H9 (cell line): ENCODE data around the gene CTSA. TPM values are rescaled to one million over a fixed set of nuclear protein-coding genes. Genes with fewer than 3 reads are reported as not detected.

ENCODE experiments used
- DNase-seq: peaks from one replicate; pipeline ENCODE4 v3.0.0-alpha.2; 2017
- H2AFZ ChIP-seq: one replicate; pipeline ENCODE4 v1.6.1; 2013; ENCODE audit warnings: mild to moderate bottlenecking, low read length, control low read depth, moderate library complexity
- H2AK5ac ChIP-seq: 2 replicates; pipeline ENCODE4 v1.6.1; 2013; ENCODE audit warnings: low read length, control low read depth, mixed read lengths; ENCODE audit not compliant: insufficient read length
- H2BK120ac ChIP-seq: one replicate; pipeline ENCODE4 v1.6.1; 2013; ENCODE audit warnings: low read depth, mild to moderate bottlenecking, low read length, control low read depth, inconsistent platforms; ENCODE audit not compliant: poor library complexity, severe bottlenecking
- H2BK12ac ChIP-seq: 2 replicates; pipeline ENCODE4 v1.6.1; 2013; ENCODE audit warnings: low read length, control low read depth, mixed read lengths, low read depth; ENCODE audit not compliant: insufficient read length
- H2BK15ac ChIP-seq: 2 replicates; pipeline ENCODE4 v1.6.1; 2013; ENCODE audit warnings: low read depth, low read length, control low read depth
- H2BK20ac ChIP-seq: one replicate; pipeline ENCODE4 v1.6.1; 2013; ENCODE audit warnings: low read depth, mild to moderate bottlenecking, low read length, control low read depth, inconsistent platforms; ENCODE audit not compliant: poor library complexity, severe bottlenecking
- H2BK5ac ChIP-seq: 2 replicates; pipeline ENCODE4 v1.6.1; 2013; ENCODE audit warnings: low read length, control low read depth, mixed read lengths; ENCODE audit not compliant: insufficient read length
- H3K14ac ChIP-seq: 2 replicates; pipeline ENCODE4 v1.6.1; 2013; ENCODE audit warnings: low read length, control low read depth; ENCODE audit not compliant: insufficient read depth
- H3K18ac ChIP-seq: 2 replicates; pipeline ENCODE4 v1.6.1; 2013; ENCODE audit warnings: low read depth, mild to moderate bottlenecking, mixed read lengths, low read length, control low read depth; ENCODE audit not compliant: insufficient read length
- H3K23ac ChIP-seq: 2 replicates; pipeline ENCODE4 v1.6.1; 2013; ENCODE audit warnings: low read length, control low read depth, mixed read lengths, low read depth; ENCODE audit not compliant: insufficient read length
- H3K23me2 ChIP-seq: 2 replicates; pipeline ENCODE4 v1.6.1; 2013; ENCODE audit warnings: low read depth, mild to moderate bottlenecking, mixed read lengths, low read length, control low read depth; ENCODE audit not compliant: insufficient read length, poor library complexity, severe bottlenecking
- H3K27ac ChIP-seq: 2 replicates; pipeline ENCODE4 v1.5.1; 2013; ENCODE audit warnings: low read length, control low read depth, mixed read lengths, low read depth; ENCODE audit not compliant: insufficient read length
- H3K27me3 ChIP-seq: 2 replicates; pipeline ENCODE4 v1.6.1; 2013; ENCODE audit warnings: low read length, control low read depth, inconsistent platforms; ENCODE audit not compliant: insufficient read depth
- H3K4ac ChIP-seq: 2 replicates; pipeline ENCODE4 v1.6.1; 2013; ENCODE audit warnings: low read depth, mild to moderate bottlenecking, control low read depth, inconsistent platforms, low read length, moderate library complexity
- H3K4me1 ChIP-seq: 2 replicates; pipeline ENCODE4 v1.6.1; 2013; ENCODE audit warnings: low read length, control low read depth, inconsistent platforms; ENCODE audit not compliant: insufficient read depth
- H3K4me2 ChIP-seq: 2 replicates; pipeline ENCODE4 v1.6.1; 2013; ENCODE audit warnings: low read length, control low read depth, mixed read lengths; ENCODE audit not compliant: insufficient read length, insufficient read depth
- H3K56ac ChIP-seq: 2 replicates; pipeline ENCODE4 v1.6.1; 2013; ENCODE audit warnings: low read depth, mild to moderate bottlenecking, mixed read lengths, low read length, control low read depth; ENCODE audit not compliant: insufficient read length
- H3K79me1 ChIP-seq: 2 replicates; pipeline ENCODE4 v1.6.1; 2013; ENCODE audit warnings: low read depth, mild to moderate bottlenecking, moderate library complexity, low read length, control low read depth, inconsistent platforms; ENCODE audit not compliant: insufficient read depth, poor library complexity, severe bottlenecking
- H3K79me2 ChIP-seq: 2 replicates; pipeline ENCODE4 v1.6.1; 2013; ENCODE audit warnings: low read length, control low read depth, inconsistent platforms; ENCODE audit not compliant: insufficient read depth
- H3K9ac ChIP-seq: 2 replicates; pipeline ENCODE4 v1.6.1; 2013; ENCODE audit warnings: low read length, control low read depth, mixed read lengths; ENCODE audit not compliant: insufficient read length; ENCODE audit errors: extremely low read depth
- H3K9me3 ChIP-seq: one replicate; pipeline ENCODE4 v1.6.1; 2013; ENCODE audit warnings: low read depth, low read length, inconsistent platforms; ENCODE audit not compliant: control insufficient read depth
- H3T11ph ChIP-seq: one replicate; pipeline ENCODE4 v1.6.1; 2013; ENCODE audit warnings: mild to moderate bottlenecking, low read length, control low read depth, inconsistent platforms
- H4K20me1 ChIP-seq: one replicate; pipeline ENCODE4 v1.6.1; 2013; ENCODE audit not compliant: control insufficient read depth, insufficient read length, insufficient read depth
- H4K5ac ChIP-seq: 2 replicates; pipeline ENCODE4 v1.6.1; 2013; ENCODE audit warnings: low read depth, mild to moderate bottlenecking, mixed read lengths, low read length, control low read depth; ENCODE audit not compliant: insufficient read length
- H4K8ac ChIP-seq: replicated peaks from 2 replicates; pipeline ENCODE4 v1.6.1; 2013; ENCODE audit warnings: low read length, control low read depth, mixed read lengths, low read depth; ENCODE audit not compliant: insufficient read length
- H4K91ac ChIP-seq: 2 replicates; pipeline ENCODE4 v1.6.1; 2013; ENCODE audit warnings: low read depth, mild to moderate bottlenecking, moderate library complexity, mixed read lengths, low read length, control low read depth; ENCODE audit not compliant: insufficient read length
- H3K27ac Mint-ChIP-seq, 3 experiments: 2 replicates in 2 of 3; 3 replicates in 1 of 3; pipeline ENCODE4 v1.8.0; 2020 to 2021; ENCODE audit warnings: mixed read lengths in 3 of 3, mild to moderate bottlenecking in 1 of 3, moderate library complexity in 1 of 3
- H3K27me3 Mint-ChIP-seq: 2 replicates; pipeline ENCODE4 v1.8.0; 2021; ENCODE audit warnings: low read depth, mild to moderate bottlenecking, moderate library complexity, mixed read lengths
- H3K36me3 Mint-ChIP-seq, 3 experiments: 2 replicates in 2 of 3; 3 replicates in 1 of 3; pipeline ENCODE4 v1.8.0; 2020 to 2021; ENCODE audit warnings: low read depth in 3 of 3, mixed read lengths in 3 of 3; ENCODE audit not compliant: insufficient read depth in 1 of 3
- H3K4me1 Mint-ChIP-seq, 2 experiments: 2 replicates each; pipeline ENCODE4 v1.8.0; 2020; ENCODE audit warnings: mixed read lengths in 2 of 2
- H3K4me3 Mint-ChIP-seq, 2 experiments: 2 replicates in 1 of 2; 3 replicates in 1 of 2; pipeline ENCODE4 v1.8.0; 2020 to 2021; ENCODE audit warnings: mild to moderate bottlenecking in 2 of 2, mixed read lengths in 2 of 2, moderate library complexity in 1 of 2
- H3K9me3 Mint-ChIP-seq, 2 experiments: 2 replicates in 1 of 2; 3 replicates in 1 of 2; pipeline ENCODE4 v1.8.0; 2020; ENCODE audit warnings: mild to moderate bottlenecking in 2 of 2, mixed read lengths in 2 of 2, moderate library complexity in 1 of 2
- WGBS: extraction: QIAGEN DNeasy Blood & Tissue Kit; methylation state at CpG from one replicate; pipeline ENCODE4 v1.1.7; 2013; ENCODE audit warnings: missing lambda C conversion rate, low lambda C conversion rate, mixed read lengths; ENCODE audit not compliant: insufficient read length; ENCODE audit errors: extremely low coverage; 5-methylcytosine and 5-hydroxymethylcytosine counted together
- total RNA-seq: library from RNA; stranded (reverse); gene quantifications from 2 replicates; pipeline ENCODE4 v1.2.1, GENCODE V29; 2021
- TF ChIP-seq, protein P1 (sequence below): fragments of 200-600 bp; sonication (generic); conservative IDR thresholded peaks from 3 replicates; pipeline ENCODE4 v1.8.0; 2021; ENCODE audit warnings: antibody characterized with exemption, mild to moderate bottlenecking

CTSA gene
- total RNA-seq, 1 experiment from 2014 or later: 64.4 TPM

DNA sequence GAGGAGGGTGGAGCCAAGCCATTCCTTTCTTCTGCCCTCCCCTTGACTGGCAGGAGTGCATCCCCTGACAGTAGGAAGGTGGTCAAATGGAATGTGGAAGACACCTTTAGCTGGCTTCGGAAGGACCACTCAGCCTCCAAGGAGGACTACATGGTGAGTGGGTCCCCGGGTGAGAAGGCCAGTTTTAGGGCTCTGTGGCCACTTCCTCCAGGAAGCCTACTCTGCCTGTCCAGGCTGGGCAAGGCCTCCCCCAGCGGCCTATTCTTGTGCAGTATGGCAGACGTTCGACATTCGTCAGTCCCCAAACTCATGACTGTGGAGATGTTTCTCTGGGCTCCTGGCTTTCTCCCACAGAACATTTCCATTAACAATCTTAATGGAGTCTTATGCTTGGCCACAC is 52.5 kb downstream of the CTSA start:
- Histone ChIP-seq H4K8ac (no peak overlapping the region), H2AFZ (no peak overlapping the region), H2AK5ac (no peak overlapping the region), H4K91ac (no peak overlapping the region), H4K20me1 (peaks cover 2% of the 10 kb centered on the region), H3K27me3 (no peaks in the 10 kb centered on the region), H3K27ac (no peak overlapping the region), H3K23me2 (no peaks in the 10 kb centered on the region), H2BK120ac (no peak overlapping the region), H2BK12ac (no peak overlapping the region), H3K4ac (no peak overlapping the region), H3T11ph (no peak overlapping the region), H4K5ac (no peak overlapping the region), H3K4me2 (no peak overlapping the region), H3K23ac (no peak overlapping the region), H3K18ac (no peak overlapping the region), H3K79me2 (no peaks in the 10 kb centered on the region), H2BK20ac (no peak overlapping the region), H3K56ac (no peak overlapping the region), H3K79me1 (no peaks in the 10 kb centered on the region), H3K9ac (no peak overlapping the region), H2BK5ac (no peak overlapping the region), H2BK15ac (no peak overlapping the region), H3K9me3 (no peaks in the 10 kb centered on the region), H3K4me1 (no peaks in the 10 kb centered on the region), H3K14ac (no peak overlapping the region)
- WGBS: no CpG with 5 or more reads among the region's 6 CpGs
- peaks cover 2 to 8% of the 10 kb centered on the region in 2 experiments for H3K4me1 Mint-ChIP-seq
- H3K36me3 Mint-ChIP-seq: peaks cover 25 to 71% (median 66%) of the 10 kb centered on the region in 3 experiments
- H3K27ac Mint-ChIP-seq: no peak overlapping the region
- H3K27me3 Mint-ChIP-seq: no peaks in the 10 kb centered on the region; the same call in 1 of the 2 replicates
- DNase-seq: no peak
- no peaks in the 10 kb centered on the region for H3K9me3 Mint-ChIP-seq
- TF ChIP-seq, protein P1, sequence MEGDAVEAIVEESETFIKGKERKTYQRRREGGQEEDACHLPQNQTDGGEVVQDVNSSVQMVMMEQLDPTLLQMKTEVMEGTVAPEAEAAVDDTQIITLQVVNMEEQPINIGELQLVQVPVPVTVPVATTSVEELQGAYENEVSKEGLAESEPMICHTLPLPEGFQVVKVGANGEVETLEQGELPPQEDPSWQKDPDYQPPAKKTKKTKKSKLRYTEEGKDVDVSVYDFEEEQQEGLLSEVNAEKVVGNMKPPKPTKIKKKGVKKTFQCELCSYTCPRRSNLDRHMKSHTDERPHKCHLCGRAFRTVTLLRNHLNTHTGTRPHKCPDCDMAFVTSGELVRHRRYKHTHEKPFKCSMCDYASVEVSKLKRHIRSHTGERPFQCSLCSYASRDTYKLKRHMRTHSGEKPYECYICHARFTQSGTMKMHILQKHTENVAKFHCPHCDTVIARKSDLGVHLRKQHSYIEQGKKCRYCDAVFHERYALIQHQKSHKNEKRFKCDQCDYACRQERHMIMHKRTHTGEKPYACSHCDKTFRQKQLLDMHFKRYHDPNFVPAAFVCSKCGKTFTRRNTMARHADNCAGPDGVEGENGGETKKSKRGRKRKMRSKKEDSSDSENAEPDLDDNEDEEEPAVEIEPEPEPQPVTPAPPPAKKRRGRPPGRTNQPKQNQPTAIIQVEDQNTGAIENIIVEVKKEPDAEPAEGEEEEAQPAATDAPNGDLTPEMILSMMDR: no peak
- H3K4me3 Mint-ChIP-seq: no peak overlapping the region
